ENCODE data around the gene NCKAP5L. TPM values are rescaled to one million over a fixed set of nuclear protein-coding genes. Genes with fewer than 3 reads are reported as not detected.
"Not testable (repeated sequence)": the region's sequence is repeated elsewhere in the genome, so short reads cannot be mapped to it uniquely, and the experiment has no call there.

The NCKAP5L gene
- total and polyA plus RNA-seq, 8 donors: 4.1 to 18.3 (median 7.2) TPM

DNA sequence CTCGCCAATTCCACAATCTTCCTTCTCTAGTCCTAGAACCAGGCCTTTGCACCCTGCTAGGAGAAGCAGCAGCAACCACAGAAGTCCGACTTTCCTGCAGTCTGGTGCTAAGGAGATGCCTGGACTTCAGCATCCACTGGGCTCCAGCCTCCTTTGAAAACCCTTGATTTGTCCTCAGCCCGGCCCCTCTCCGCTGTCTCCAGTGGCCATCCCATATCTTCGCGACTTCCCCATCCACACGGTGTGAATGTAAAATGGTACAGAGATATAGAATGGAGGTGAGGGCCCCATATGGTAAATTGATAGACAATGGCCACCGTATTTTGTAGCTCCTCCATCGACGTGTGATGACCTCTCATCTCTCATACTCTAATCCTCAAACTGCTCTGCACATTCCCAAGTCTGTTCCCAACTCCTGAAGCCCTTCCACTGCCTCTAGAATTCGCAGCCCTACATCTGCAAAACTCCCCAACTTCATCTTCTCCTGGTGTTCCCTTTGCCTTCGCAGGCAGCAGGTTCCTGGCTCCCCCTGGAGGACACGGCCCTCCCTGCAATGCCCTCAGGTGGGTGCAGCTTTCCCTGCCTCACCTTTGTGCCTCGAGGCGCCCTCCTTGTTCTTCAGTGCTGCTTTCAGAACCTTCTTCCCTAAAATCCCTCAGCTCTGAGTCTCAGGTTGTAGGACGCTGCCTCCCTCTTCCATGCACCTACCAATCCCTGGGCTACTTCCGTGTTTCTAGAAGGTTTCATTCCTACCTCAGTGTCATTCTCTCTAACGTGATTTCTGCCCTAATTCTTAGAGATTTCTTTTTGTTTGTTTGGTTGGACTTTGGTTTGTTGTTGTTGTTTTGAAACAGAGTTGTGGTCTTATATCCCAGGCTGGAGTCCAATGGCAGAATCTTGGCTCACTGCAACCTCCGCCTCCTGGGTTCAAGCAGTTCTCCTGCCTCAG, 50.1 kb downstream of the NCKAP5L start:
- no peak for FAIRE-seq
- ATAC-seq: peak; percentile 84 to 94 (median 88)

DNA sequence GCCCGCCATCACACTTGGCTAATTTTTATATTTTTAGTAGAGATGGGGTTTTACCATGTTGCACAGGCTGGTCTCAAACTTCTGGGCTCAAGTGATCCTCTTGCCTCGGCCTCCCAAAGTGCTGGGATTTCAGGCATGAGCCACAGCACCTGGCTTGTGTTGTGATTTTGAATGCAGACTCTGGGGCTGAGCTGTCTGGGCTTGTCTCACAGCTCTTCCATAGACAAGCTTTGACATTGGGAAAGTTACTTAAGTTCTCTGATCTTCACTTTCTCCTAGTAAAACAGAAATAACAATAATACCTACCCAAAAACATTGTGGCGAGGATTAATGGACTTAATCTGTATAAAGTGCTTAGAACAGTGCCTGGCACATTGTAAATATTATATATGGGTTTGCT, 50.9 kb downstream of the NCKAP5L start:
- H3K4me3 ChIP-seq: no peak overlapping the region
- H3K27ac ChIP-seq: no peak overlapping the region
- WGBS, 2 donors: 71 to 78% methylated on average over 3 of the region's 3 CpGs
- no peak for ATAC-seq
- no peaks in the 10 kb centered on the region for H3K4me1 ChIP-seq
- no peak for FAIRE-seq
- no peaks in the 10 kb centered on the region for H3K27me3 ChIP-seq
- TF ChIP-seq, protein P1, sequence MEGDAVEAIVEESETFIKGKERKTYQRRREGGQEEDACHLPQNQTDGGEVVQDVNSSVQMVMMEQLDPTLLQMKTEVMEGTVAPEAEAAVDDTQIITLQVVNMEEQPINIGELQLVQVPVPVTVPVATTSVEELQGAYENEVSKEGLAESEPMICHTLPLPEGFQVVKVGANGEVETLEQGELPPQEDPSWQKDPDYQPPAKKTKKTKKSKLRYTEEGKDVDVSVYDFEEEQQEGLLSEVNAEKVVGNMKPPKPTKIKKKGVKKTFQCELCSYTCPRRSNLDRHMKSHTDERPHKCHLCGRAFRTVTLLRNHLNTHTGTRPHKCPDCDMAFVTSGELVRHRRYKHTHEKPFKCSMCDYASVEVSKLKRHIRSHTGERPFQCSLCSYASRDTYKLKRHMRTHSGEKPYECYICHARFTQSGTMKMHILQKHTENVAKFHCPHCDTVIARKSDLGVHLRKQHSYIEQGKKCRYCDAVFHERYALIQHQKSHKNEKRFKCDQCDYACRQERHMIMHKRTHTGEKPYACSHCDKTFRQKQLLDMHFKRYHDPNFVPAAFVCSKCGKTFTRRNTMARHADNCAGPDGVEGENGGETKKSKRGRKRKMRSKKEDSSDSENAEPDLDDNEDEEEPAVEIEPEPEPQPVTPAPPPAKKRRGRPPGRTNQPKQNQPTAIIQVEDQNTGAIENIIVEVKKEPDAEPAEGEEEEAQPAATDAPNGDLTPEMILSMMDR (IDR thresholded peaks at IDR 0.05): no peak
- no peak for DNase-seq
- intact Hi-C loops (cut with DNase I): loop anchor here in 1 of 3 donors (10.0 kb wide), 1 partner anchor 57 kb away; no protein-coding TSS in a partner anchor
- H3K36me3 ChIP-seq: no peaks in the 10 kb centered on the region
- no peaks in the 10 kb centered on the region for H3K9me3 ChIP-seq

More for the DNA sequence above, 50.1 kb downstream of the NCKAP5L start:
- TF ChIP-seq, protein P1 (IDR thresholded peaks at IDR 0.05): peak; percentile 69 to 83 (median 75)
- no peak overlapping the region for H3K4me3 ChIP-seq
- H3K36me3 ChIP-seq: no peaks in the 10 kb centered on the region
- peak; percentile 50 to 89 (median 76) for DNase-seq
- H3K4me1 ChIP-seq: no peaks in the 10 kb centered on the region
- H3K27me3 ChIP-seq: no peaks in the 10 kb centered on the region
- 36 to 45% methylated on average over 19 of the region's 19 CpGs for WGBS, 2 donors
- no peaks in the 10 kb centered on the region for H3K9me3 ChIP-seq
- H3K27ac ChIP-seq: no peak overlapping the region
- intact Hi-C loops (cut with DNase I): loop anchor here in 1 of 3 donors (10.0 kb wide), 1 partner anchor 57 kb away; no protein-coding TSS in a partner anchor

DNA sequence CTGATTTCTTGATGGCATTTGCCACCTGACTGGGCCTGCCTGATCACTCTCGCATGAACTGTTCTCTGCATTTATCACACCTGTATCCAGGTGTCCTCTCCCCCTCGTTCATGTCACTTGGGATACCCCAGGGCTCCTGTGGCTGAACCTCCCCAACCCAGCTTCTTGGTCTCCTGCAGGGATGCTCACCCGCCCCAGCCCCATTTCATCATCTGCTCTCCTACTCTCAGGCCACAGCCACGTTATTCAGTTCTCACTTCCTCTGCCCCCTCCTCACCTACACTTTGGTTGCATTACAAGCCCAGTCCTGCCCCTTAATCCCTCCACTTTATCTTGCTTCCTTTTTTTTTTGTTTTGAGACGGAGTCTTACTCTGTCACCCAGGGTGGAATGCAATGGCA, 51.4 kb downstream of the NCKAP5L start:
- intact Hi-C loops (cut with DNase I): loop anchor here in 1 of 3 donors (10.0 kb wide), 1 partner anchor 58 kb away; no protein-coding TSS in a partner anchor
- no peak for DNase-seq
- Histone ChIP-seq H3K27ac (no peak overlapping the region), H3K9me3 (no peaks in the 10 kb centered on the region), H3K36me3 (no peaks in the 10 kb centered on the region), H3K4me1 (no peaks in the 10 kb centered on the region), H3K4me3 (no peak overlapping the region), H3K27me3 (no peaks in the 10 kb centered on the region)
- FAIRE-seq: no peak
- ATAC-seq: peak in 1 of 4 donors; percentile 15
- 74 to 77% methylated on average over 5 of the region's 5 CpGs for WGBS, 2 donors
- TF ChIP-seq, protein P1 (IDR thresholded peaks at IDR 0.05): no peak

DNA sequence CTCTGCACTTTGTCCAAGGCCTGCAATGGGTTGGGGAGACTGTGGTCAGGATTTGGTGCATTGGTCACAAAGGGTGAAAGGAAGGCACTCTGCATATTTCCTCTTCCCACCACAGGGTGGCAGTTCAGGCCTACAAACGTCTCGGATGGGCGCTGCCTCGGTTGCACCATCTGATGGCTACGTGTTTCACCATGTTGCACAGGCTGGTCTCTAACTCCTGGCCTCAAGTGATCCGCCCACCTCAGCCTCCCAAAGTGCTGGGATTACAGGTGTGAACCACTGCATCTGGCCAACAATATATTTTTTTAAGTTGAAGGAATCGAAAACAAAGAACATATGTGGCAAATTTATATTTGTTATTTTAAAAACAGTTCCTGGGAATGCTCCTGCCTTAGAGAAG, 51.8 kb downstream of the NCKAP5L start:
- no peak overlapping the region for H3K4me3 ChIP-seq

DNA sequence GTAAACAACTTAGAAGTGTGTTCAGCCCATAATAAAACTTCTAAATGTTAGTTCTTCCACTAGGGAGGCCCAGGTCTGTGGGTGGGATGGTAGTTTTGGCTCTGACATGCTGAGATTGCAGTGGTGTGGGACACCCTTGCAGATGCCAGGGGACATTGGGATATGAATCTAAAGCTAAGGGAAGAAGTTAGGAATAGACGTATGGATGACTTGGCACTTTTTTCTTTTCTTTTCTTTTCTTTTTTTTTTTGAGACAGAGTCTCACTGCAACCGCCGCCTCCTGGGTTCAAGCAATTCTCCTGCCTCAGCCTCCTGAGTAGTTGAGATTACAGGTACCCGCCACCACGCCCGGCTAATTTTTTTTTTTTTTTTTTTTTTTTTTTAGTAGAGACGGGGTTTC, 55.1 kb downstream of the NCKAP5L start:
- intact Hi-C loops (cut with DNase I): loop anchor here in 1 of 3 donors (10.0 kb wide), 1 partner anchor 62 kb away; no protein-coding TSS in a partner anchor
- H3K27ac ChIP-seq, ATAC-seq, H3K36me3 ChIP-seq, FAIRE-seq, DNase-seq, H3K9me3 ChIP-seq, H3K27me3 ChIP-seq, H3K4me1 ChIP-seq, H3K4me3 ChIP-seq: not testable (repeated sequence)
- 77 to 93% methylated on average over 6 of the region's 7 CpGs for WGBS, 2 donors

More for the DNA sequence above, 51.8 kb downstream of the NCKAP5L start:
- no peaks in the 10 kb centered on the region for H3K4me1 ChIP-seq
- FAIRE-seq (no peak), DNase-seq (peak in 4 of 6 donors; percentile 32 to 64 (median 50)), ATAC-seq (peak; percentile 72 to 93 (median 90))
- no peak overlapping the region for H3K27ac ChIP-seq
- TF ChIP-seq, protein P1 (IDR thresholded peaks at IDR 0.05): peak; percentile 15 to 61 (median 50)
- intact Hi-C loops (cut with DNase I): loop anchor here in 1 of 3 donors (10.0 kb wide), 1 partner anchor 58 kb away; no protein-coding TSS in a partner anchor
- H3K9me3 ChIP-seq: no peaks in the 10 kb centered on the region
- no peaks in the 10 kb centered on the region for H3K27me3 ChIP-seq
- no peaks in the 10 kb centered on the region for H3K36me3 ChIP-seq
- WGBS, 2 donors: 17 to 18% methylated on average over 7 of the region's 7 CpGs
